RWPE2 (cell line): Measurements from ENCODE around the gene SETD2.

Experiments used
- ATAC-seq: fragments of 200-7000 bp; cut with Tn5 transposase; 3 replicates; pipeline ENCODE4 v1.9.1; 2021; ENCODE audit warnings: low read depth
- DNase-seq: peaks from one replicate; pipeline ENCODE4 v3.0.0-alpha.2; 2020; ENCODE audit warnings: low spot score
- H3K27ac ChIP-seq: fragments of 450-650 bp; 2 replicates; pipeline ENCODE4 v1.5.1; 2017; ENCODE audit warnings: mild to moderate bottlenecking; ENCODE audit not compliant: poor library complexity, severe bottlenecking
- H3K27me3 ChIP-seq: fragments of 250-450 bp; sonication (Bioruptor Pico); 2 replicates; pipeline ENCODE4 v1.5.1; 2021; ENCODE audit warnings: mild to moderate bottlenecking, moderate library complexity; ENCODE audit not compliant: insufficient read depth, poor library complexity, severe bottlenecking
- H3K36me3 ChIP-seq: fragments of 250-450 bp; sonication (Bioruptor Pico); 2 replicates; pipeline ENCODE4 v1.5.1; 2020; ENCODE audit warnings: low read depth, mild to moderate bottlenecking, moderate library complexity
- H3K4me1 ChIP-seq: fragments of 250-450 bp; sonication (Bioruptor Pico); 2 replicates; pipeline ENCODE4 v1.5.1; 2021; ENCODE audit warnings: mild to moderate bottlenecking, moderate library complexity; ENCODE audit not compliant: insufficient read depth, poor library complexity, severe bottlenecking
- H3K4me3 ChIP-seq: fragments of 250-450 bp; sonication (Bioruptor Pico); 2 replicates; pipeline ENCODE4 v1.5.1; 2021; ENCODE audit warnings: mild to moderate bottlenecking, moderate library complexity; ENCODE audit not compliant: severe bottlenecking
- H3K9me3 ChIP-seq: fragments of 250-450 bp; sonication (Bioruptor Pico); 2 replicates; pipeline ENCODE4 v1.5.1; 2021; ENCODE audit warnings: mild to moderate bottlenecking, moderate library complexity; ENCODE audit not compliant: severe bottlenecking
- TF ChIP-seq, protein P1 (sequence below): fragments of 450-650 bp; IDR thresholded peaks from one replicate; pipeline ENCODE4 v1.5.1; 2017; ENCODE audit warnings: mild to moderate bottlenecking, moderate library complexity; ENCODE audit not compliant: poor library complexity, severe bottlenecking

The SETD2 gene

DNA sequence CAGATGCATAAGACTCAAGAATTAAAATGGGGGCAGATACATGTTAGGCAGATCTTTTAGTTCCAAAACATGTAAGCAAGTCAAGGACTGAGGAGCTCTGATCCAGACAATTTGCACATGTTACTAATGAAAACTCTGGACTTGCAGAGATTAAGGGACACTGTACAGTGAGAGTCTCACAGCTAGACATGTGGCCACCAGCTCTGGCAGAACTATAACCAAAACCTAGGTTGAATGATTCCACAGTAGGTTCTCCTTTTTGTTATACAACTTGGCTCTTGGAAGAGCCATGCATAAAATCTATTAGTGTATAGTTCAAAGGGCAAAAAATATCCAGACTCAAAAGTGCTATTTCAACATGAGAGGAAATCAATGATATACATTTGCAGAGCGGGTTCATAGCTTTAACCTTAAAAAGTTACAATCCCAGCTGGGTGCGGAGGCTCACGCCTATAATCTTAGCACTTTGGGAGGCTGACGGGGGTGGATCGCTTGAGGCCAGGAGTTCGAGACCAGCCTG is 61.8 kb downstream of the SETD2 start:
- DNase-seq (no peak), ATAC-seq (no peak)
- no peaks in the 10 kb centered on the region for H3K9me3 ChIP-seq
- no peak overlapping the region for H3K4me3 ChIP-seq
- peaks cover 59% of the 10 kb centered on the region for H3K36me3 ChIP-seq
- H3K4me1 ChIP-seq = no peaks in the 10 kb centered on the region
- no peaks in the 10 kb centered on the region for H3K27me3 ChIP-seq
- no peak overlapping the region for H3K27ac ChIP-seq
- TF ChIP-seq, protein P1, sequence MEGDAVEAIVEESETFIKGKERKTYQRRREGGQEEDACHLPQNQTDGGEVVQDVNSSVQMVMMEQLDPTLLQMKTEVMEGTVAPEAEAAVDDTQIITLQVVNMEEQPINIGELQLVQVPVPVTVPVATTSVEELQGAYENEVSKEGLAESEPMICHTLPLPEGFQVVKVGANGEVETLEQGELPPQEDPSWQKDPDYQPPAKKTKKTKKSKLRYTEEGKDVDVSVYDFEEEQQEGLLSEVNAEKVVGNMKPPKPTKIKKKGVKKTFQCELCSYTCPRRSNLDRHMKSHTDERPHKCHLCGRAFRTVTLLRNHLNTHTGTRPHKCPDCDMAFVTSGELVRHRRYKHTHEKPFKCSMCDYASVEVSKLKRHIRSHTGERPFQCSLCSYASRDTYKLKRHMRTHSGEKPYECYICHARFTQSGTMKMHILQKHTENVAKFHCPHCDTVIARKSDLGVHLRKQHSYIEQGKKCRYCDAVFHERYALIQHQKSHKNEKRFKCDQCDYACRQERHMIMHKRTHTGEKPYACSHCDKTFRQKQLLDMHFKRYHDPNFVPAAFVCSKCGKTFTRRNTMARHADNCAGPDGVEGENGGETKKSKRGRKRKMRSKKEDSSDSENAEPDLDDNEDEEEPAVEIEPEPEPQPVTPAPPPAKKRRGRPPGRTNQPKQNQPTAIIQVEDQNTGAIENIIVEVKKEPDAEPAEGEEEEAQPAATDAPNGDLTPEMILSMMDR = no peak

DNA sequence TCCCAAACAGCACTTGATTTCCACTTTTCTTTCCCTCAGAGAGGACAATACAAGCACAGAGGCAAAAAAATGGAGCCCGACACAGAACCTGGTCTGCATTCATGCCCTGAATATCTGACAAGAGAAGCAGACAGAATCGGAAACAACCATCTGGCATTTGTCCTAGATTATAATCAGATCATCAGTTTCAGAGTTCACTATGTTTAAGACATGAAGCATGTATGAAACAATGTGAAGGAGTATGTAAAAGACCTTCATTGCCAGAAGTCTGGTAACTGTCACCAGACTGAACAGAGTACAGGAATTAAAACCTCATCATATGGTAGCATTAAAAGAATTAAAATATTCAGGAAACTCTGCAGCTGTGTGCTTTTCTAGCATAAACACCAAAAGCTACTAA is 65.0 kb downstream of the SETD2 start:
- TF ChIP-seq, protein P1 = no peak
- Histone ChIP-seq H3K4me3 (no peak overlapping the region), H3K27ac (no peak overlapping the region), H3K9me3 (no peaks in the 10 kb centered on the region), H3K4me1 (no peaks in the 10 kb centered on the region), H3K36me3 (peaks cover 83% of the 10 kb centered on the region), H3K27me3 (no peaks in the 10 kb centered on the region)
- ATAC-seq (no peak), DNase-seq (no peak)

- Histone ChIP-seq H3K4me3 (no peak overlapping the region), H3K27me3 (no peaks in the 10 kb centered on the region), H3K9me3 (no peaks in the 10 kb centered on the region), H3K36me3 (peaks cover 82% of the 10 kb centered on the region), H3K4me1 (no peaks in the 10 kb centered on the region), H3K27ac (peak overlapping the region; percentile 22)
- ATAC-seq = no peak
- TF ChIP-seq, protein P1 = no peak
- no peak for DNase-seq
Observed at GRCh38 chr3:47097864-47098263, 66.0 kb downstream of the SETD2 start.

- DNase-seq (no peak), ATAC-seq (peak; percentile 63; the same call in 2 of the 3 replicates)
- TF ChIP-seq, protein P1 = no peak
- Histone ChIP-seq H3K27ac (peak overlapping the region; percentile 22), H3K9me3 (no peaks in the 10 kb centered on the region), H3K27me3 (no peaks in the 10 kb centered on the region), H3K36me3 (peaks cover 79% of the 10 kb centered on the region), H3K4me1 (no peaks in the 10 kb centered on the region), H3K4me3 (no peak overlapping the region)
Observed at GRCh38 chr3:47096959-47097358, 67.0 kb downstream of the SETD2 start.

- Histone ChIP-seq H3K36me3 (peaks cover 87% of the 10 kb centered on the region), H3K4me1 (no peaks in the 10 kb centered on the region), H3K27me3 (no peaks in the 10 kb centered on the region), H3K4me3 (no peak overlapping the region), H3K9me3 (no peaks in the 10 kb centered on the region), H3K27ac (no peak overlapping the region)
- DNase-seq = no peak
- ATAC-seq = no peak
- TF ChIP-seq, protein P1 = no peak
Observed at GRCh38 chr3:47092090-47092489, 71.8 kb downstream of the SETD2 start.
